A549 (cell line): ENCODE measurements around the gene MT3.

Source experiments
- CEBPB ChIP-seq, 2 experiments: fragments of >200 bp in 1 of 2; sonication (Bioruptor Twin) in 1 of 2; formaldehyde crosslinking in 1 of 2; IDR thresholded peaks; 2 replicates each; pipeline ENCODE4 v1.6.1; 2012 to 2016
- CHD2 ChIP-seq: fragments of 150-350 bp; IDR thresholded peaks from 2 replicates; pipeline ENCODE4 v1.6.1; 2014; ENCODE audit warnings: low read length; ENCODE audit not compliant: partially characterized antibody
- KDM1A ChIP-seq: fragments of 200-600 bp; sonication (generic); IDR thresholded peaks from 2 replicates; pipeline ENCODE4 v1.6.1; 2016; ENCODE audit warnings: low read depth, mild to moderate bottlenecking
- MYC ChIP-seq: IDR thresholded peaks from 2 replicates; pipeline ENCODE4 v1.6.1; 2012; ENCODE audit warnings: mild to moderate bottlenecking, inconsistent platforms, low read length, improper control_type of control experiment, borderline replicate concordance
- POLR2A ChIP-seq: IDR thresholded peaks from 2 replicates; pipeline ENCODE4 v1.6.1; 2012; ENCODE audit warnings: mild to moderate bottlenecking, low read length
- TP53 ChIP-seq: fragments of 250-450 bp; sonication (Bioruptor Pico); IDR thresholded peaks from 2 replicates; pipeline ENCODE4 v1.5.0; 2021; ENCODE audit warnings: mild to moderate bottlenecking, moderate library complexity
- USF2 ChIP-seq: fragments of 450-650 bp; IDR thresholded peaks from 2 replicates; pipeline ENCODE4 v1.6.1; 2014; ENCODE audit warnings: antibody characterized with exemption
- TF ChIP-seq, protein P1 (sequence below): fragments of >200 bp; sonication (Bioruptor Twin); formaldehyde crosslinking; IDR thresholded peaks from 3 replicates; pipeline ENCODE4 v1.5.1; 2016
- TF ChIP-seq, protein P2 (sequence below): fragments of 200-600 bp; sonication (generic); IDR thresholded peaks from 2 replicates; pipeline ENCODE4 v1.6.1; 2016; ENCODE audit warnings: antibody characterized with exemption, mild to moderate bottlenecking, moderate library complexity

DNA sequence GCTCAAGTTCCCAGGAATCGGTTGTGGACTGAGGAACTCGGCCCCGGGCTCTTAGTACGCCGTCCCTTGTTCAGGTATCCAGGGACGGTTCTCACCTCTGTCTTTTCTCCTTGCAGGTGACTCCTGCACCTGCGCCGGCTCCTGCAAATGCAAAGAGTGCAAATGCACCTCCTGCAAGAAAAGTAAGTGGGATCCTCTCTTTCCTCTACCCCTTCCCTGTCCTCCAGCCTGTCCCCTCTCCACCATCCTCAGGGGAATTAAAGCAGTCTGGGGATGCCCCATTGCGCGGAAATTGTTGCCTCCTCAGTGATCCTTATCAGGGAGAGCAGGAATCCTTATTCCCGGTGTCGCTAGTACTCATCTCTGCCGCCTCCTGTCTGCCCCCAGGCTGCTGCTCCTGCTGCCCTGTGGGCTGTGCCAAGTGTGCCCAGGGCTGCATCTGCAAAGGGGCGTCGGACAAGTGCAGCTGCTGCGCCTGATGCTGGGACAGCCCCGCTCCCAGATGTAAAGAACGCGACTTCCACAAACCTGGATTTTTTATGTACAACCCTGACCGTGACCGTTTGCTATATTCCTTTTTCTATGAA is 19.6 kb downstream of the MT3 start:
- TF ChIP-seq, protein P1, sequence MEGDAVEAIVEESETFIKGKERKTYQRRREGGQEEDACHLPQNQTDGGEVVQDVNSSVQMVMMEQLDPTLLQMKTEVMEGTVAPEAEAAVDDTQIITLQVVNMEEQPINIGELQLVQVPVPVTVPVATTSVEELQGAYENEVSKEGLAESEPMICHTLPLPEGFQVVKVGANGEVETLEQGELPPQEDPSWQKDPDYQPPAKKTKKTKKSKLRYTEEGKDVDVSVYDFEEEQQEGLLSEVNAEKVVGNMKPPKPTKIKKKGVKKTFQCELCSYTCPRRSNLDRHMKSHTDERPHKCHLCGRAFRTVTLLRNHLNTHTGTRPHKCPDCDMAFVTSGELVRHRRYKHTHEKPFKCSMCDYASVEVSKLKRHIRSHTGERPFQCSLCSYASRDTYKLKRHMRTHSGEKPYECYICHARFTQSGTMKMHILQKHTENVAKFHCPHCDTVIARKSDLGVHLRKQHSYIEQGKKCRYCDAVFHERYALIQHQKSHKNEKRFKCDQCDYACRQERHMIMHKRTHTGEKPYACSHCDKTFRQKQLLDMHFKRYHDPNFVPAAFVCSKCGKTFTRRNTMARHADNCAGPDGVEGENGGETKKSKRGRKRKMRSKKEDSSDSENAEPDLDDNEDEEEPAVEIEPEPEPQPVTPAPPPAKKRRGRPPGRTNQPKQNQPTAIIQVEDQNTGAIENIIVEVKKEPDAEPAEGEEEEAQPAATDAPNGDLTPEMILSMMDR, result no peak
- TF ChIP-seq KDM1A (no peak), POLR2A (no peak), USF2 (no peak), TP53 (no peak), MYC (no peak), CEBPB (IDR thresholded peaks at IDR 0.05) (no peak), CHD2 (no peak)
- TF ChIP-seq, protein P2, sequence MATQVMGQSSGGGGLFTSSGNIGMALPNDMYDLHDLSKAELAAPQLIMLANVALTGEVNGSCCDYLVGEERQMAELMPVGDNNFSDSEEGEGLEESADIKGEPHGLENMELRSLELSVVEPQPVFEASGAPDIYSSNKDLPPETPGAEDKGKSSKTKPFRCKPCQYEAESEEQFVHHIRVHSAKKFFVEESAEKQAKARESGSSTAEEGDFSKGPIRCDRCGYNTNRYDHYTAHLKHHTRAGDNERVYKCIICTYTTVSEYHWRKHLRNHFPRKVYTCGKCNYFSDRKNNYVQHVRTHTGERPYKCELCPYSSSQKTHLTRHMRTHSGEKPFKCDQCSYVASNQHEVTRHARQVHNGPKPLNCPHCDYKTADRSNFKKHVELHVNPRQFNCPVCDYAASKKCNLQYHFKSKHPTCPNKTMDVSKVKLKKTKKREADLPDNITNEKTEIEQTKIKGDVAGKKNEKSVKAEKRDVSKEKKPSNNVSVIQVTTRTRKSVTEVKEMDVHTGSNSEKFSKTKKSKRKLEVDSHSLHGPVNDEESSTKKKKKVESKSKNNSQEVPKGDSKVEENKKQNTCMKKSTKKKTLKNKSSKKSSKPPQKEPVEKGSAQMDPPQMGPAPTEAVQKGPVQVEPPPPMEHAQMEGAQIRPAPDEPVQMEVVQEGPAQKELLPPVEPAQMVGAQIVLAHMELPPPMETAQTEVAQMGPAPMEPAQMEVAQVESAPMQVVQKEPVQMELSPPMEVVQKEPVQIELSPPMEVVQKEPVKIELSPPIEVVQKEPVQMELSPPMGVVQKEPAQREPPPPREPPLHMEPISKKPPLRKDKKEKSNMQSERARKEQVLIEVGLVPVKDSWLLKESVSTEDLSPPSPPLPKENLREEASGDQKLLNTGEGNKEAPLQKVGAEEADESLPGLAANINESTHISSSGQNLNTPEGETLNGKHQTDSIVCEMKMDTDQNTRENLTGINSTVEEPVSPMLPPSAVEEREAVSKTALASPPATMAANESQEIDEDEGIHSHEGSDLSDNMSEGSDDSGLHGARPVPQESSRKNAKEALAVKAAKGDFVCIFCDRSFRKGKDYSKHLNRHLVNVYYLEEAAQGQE, result no peak
